GM12865 (cell line): ENCODE data around the gene FBXW2.
"Not testable (repeated sequence)": the region's sequence is repeated elsewhere in the genome, so short reads cannot be mapped to it uniquely, and the experiment has no call there.

Experiments
- DNase-seq: peaks from one replicate; pipeline ENCODE4 v3.0.0; 2010; ENCODE audit warnings: low read depth
- H3K4me3 ChIP-seq: 2 replicates; pipeline ENCODE4 v1.5.1; 2011; ENCODE audit warnings: mild to moderate bottlenecking, low read depth, low read length, control low read depth
- CTCF ChIP-seq: IDR thresholded peaks from 2 replicates; pipeline ENCODE4 v1.5.1; 2011; ENCODE audit warnings: low read length, control low read depth, low read depth, inconsistent platforms; ENCODE audit not compliant: insufficient read depth; ENCODE audit errors: missing control alignments

The FBXW2 gene

GRCh38 chr9:120808931-120809330 is 15.7 kb upstream of the FBXW2 start:
- no peak overlapping the region for H3K4me3 ChIP-seq
- no peak for TF ChIP-seq CTCF
- no peak for DNase-seq

DNA sequence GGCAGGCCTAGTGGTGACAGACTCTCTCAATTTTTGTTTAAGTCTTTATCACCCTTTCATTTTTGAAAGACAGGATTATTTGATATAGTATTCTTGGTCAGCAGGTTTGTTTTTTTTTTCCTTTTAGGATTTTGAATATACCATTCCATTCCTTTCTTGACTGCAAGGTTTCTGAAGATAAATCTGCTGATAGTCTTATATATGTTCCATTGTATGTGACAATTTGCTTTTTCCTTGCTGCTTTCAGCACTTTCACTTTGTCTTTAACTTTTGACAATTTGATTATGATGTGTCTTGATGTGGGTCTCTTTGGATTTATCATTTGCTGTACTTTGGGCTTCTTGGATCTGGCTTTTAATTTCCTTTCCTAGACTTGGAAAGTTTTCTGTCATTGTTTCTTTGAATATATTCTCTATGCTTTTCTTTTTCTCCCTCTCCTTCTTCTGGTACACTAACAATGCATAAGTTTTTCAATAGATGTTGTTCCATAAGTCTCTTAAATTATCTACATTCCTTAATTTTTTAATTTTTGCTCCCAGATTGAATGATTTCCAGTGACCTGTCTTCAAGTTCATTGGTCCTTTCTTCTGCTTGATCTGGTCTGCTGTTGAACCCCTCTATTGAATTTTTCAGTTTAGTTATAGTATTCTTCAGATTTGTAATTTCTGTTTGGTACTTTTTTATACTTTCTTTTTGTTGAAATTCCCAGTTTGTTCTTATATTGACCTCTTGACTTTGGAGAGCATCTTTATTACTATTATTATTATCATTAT is 14.6 kb upstream of the FBXW2 start:
- no peak for TF ChIP-seq CTCF
- no peak for DNase-seq

GRCh38 chr9:120804784-120805363 is 11.7 kb upstream of the FBXW2 start:
- DNase-seq, H3K4me3 ChIP-seq: not testable (repeated sequence)

More for the DNA sequence above, 14.6 kb upstream of the FBXW2 start:
- H3K4me3 ChIP-seq, result no peak overlapping the region

DNA sequence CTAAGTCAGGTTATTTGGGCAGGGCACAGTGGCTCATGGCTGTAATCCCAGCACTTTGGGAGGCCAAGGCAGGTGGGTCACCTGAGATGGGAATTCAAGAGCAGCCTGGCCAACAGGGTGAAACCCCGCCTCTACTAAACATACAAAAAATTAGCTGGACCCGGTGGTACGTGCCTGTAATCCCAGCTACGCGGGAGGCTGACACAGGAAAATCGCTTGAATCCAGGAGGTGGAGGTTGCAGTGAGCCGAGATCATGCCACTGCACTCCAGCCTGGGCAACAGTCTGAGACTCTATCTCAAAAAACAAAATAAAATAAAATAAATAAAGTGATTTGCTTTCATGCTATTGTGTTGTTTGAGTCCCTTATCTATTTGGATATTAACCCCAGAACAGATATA is 8.2 kb upstream of the FBXW2 start:
- TF ChIP-seq CTCF, result no peak
- no peak overlapping the region for H3K4me3 ChIP-seq

GRCh38 chr9:120791161-120791560 is 2.1 kb downstream of the FBXW2 start:
- H3K4me3 ChIP-seq, result no peak overlapping the region
- TF ChIP-seq CTCF, result no peak
- DNase-seq, result no peak

More for the DNA sequence above, 8.2 kb upstream of the FBXW2 start:
- no peak for DNase-seq

- DNase-seq, result no peak
- TF ChIP-seq CTCF, result no peak
- no peak overlapping the region for H3K4me3 ChIP-seq
Measured at GRCh38 chr9:120787933-120788332, 5.3 kb downstream of the FBXW2 start.

DNA sequence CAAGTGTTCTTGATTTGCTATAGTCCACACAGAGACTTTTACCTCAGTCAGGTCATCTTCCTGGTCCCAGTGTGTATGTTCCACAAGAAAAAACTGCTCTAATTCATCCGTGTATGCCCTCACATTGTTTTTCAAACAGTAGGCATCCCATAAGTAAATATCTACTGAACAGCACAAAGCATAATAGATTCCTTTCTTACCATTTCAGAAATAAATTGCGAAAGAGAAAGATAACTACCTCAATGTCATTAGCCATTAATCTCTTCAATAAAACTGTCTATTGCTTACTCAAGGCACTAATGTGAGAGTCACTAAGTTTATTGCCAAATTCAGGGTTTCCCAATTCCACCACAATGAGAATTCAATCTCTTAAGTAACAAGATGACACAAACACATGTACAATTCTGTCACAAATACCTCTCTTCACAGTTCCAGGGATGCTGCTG is 9.6 kb downstream of the FBXW2 start:
- no peak for TF ChIP-seq CTCF
- DNase-seq, result no peak

More for the DNA sequence above, 9.6 kb downstream of the FBXW2 start:
- H3K4me3 ChIP-seq, result no peak overlapping the region
